BJ (cell line): ENCODE results near the gene CEBPG. TPM values are rescaled to one million over a fixed set of nuclear protein-coding genes. Genes with fewer than 3 reads are reported as not detected.

Experiments
- CTCF ChIA-PET: fragments of 350-600 bp; formaldehyde crosslinking; extraction: SDS; loops from one replicate; lab custom pipeline; 2021; ENCODE audit warnings: antibody characterized with exemption, inconsistent platforms; lab: Yijun Ruan, JAX
- POLR2A ChIA-PET: fragments of 300-600 bp; sonication (Branson Sonifier 250); formaldehyde crosslinking; extraction: SDS; loops from one replicate; lab custom pipeline; 2021; ENCODE audit warnings: antibody characterized with exemption; lab: Charles Lee
- DNase-seq: peaks from one replicate; pipeline ENCODE4 v3.0.0-alpha.2; 2011; ENCODE audit warnings: low read depth
- H3K27me3 ChIP-seq: 2 replicates; pipeline ENCODE4 v1.6.0; 2011; ENCODE audit warnings: low read length; ENCODE audit not compliant: control insufficient read depth, insufficient read depth
- H3K36me3 ChIP-seq: 2 replicates; pipeline ENCODE4 v1.5.1; 2011; ENCODE audit warnings: low read length; ENCODE audit not compliant: control insufficient read depth, insufficient read depth
- H3K4me3 ChIP-seq: 2 replicates; pipeline ENCODE4 v1.5.1; 2011; ENCODE audit warnings: low read depth, mild to moderate bottlenecking, control low read depth, low read length
- CTCF ChIP-seq: IDR thresholded peaks from 2 replicates; pipeline ENCODE4 v1.5.1; 2011; ENCODE audit warnings: low read depth, mild to moderate bottlenecking, control low read depth, inconsistent platforms, low read length, moderate library complexity; ENCODE audit not compliant: insufficient read depth
- polyA plus RNA-seq: library from polyadenylated mRNA; depleted of rRNA; stranded (reverse); fragments of >200 nt; gene quantifications from 2 replicates; pipeline ENCODE4 v1.2.3, GENCODE V29; 2011

CEBPG gene
- polyA plus RNA-seq, 1 experiment, result 16.0 TPM

- ChIA-PET POLR2A (no interaction called here), CTCF (interaction anchor here (0.5 to 19.0 kb wide), 5 partner anchors 21 to 368 kb away, joined by 3 to 405 read pairs (median 6); no protein-coding TSS in a partner anchor)
- no peak for TF ChIP-seq CTCF
- Histone ChIP-seq H3K36me3 (0 out of 2 replicates have a peak, but pooled peaks cover 2% of the 10 kb centered on the region), H3K27me3 (no peaks in the 10 kb centered on the region), H3K4me3 (no peak overlapping the region)
- DNase-seq, result no peak
Observed at GRCh38 chr19:33409906-33410685, 36.6 kb downstream of the CEBPG start.

- no peak for DNase-seq
- POLR2A ChIA-PET, result no interaction called here
- CTCF ChIA-PET, result interaction anchor here (1.3 to 19.0 kb wide), 3 partner anchors 20 to 367 kb away, joined by 3 to 405 read pairs (median 6); no protein-coding TSS in a partner anchor
- H3K4me3 ChIP-seq, result no peak overlapping the region
- TF ChIP-seq CTCF, result no peak
- no peaks in the 10 kb centered on the region for H3K27me3 ChIP-seq
- H3K36me3 ChIP-seq, result peaks cover 2% of the 10 kb centered on the region; the same call in 1 of the 2 replicates
Observed at GRCh38 chr19:33410915-33411401, 37.4 kb downstream of the CEBPG start.

GRCh38 chr19:33411621-33412180 lies 38.2 kb downstream of the CEBPG start:
- Histone ChIP-seq H3K27me3 (no peaks in the 10 kb centered on the region), H3K4me3 (no peak overlapping the region), H3K36me3 (peaks cover 2% of the 10 kb centered on the region; the same call in 1 of the 2 replicates)
- no peak for TF ChIP-seq CTCF
- ChIA-PET CTCF (interaction anchor here (0.6 to 19.0 kb wide), 4 partner anchors 19 to 359 kb away, joined by 3 to 405 read pairs (median 63); no protein-coding TSS in a partner anchor), POLR2A (no interaction called here)
- DNase-seq, result no peak

- no peak for TF ChIP-seq CTCF
- ChIA-PET CTCF (interaction anchor here (7.9 to 19.0 kb wide), 2 partner anchors 172 to 358 kb away, joined by 120 to 405 read pairs; no protein-coding TSS in a partner anchor), POLR2A (no interaction called here)
- H3K4me3 ChIP-seq, result no peak overlapping the region
- H3K36me3 ChIP-seq, result peaks cover 2% of the 10 kb centered on the region; the same call in 1 of the 2 replicates
- no peak for DNase-seq
- H3K27me3 ChIP-seq, result no peaks in the 10 kb centered on the region
Observed at GRCh38 chr19:33412601-33413425, 39.3 kb downstream of the CEBPG start.
